Loucy (cell line): Measurements from ENCODE around the gene KLHL14.
A peak's percentile ranks its signal among the peaks of the same experiment; 100 is the strongest.

Experiments
- H2AFZ ChIP-seq: fragments of 200-600 bp; sonication (generic); 2 replicates; pipeline ENCODE4 v1.6.0; 2016; ENCODE audit warnings: antibody characterized with exemption, mild to moderate bottlenecking, low read length, moderate library complexity
- H3F3A ChIP-seq: fragments of 200-600 bp; 2 replicates; pipeline ENCODE4 v1.6.0; 2016; ENCODE audit warnings: antibody characterized with exemption, low read depth, mild to moderate bottlenecking
- H3K27me3 ChIP-seq: fragments of 200-600 bp; sonication (generic); 2 replicates; pipeline ENCODE4 v1.6.1; 2014; ENCODE audit warnings: low read length, mild to moderate bottlenecking; ENCODE audit not compliant: insufficient read depth, poor library complexity, severe bottlenecking
- H3K36me3 ChIP-seq: fragments of 200-600 bp; sonication (generic); 2 replicates; pipeline ENCODE4 v1.6.1; 2016; ENCODE audit warnings: low read length; ENCODE audit not compliant: insufficient read depth
- H3K4me1 ChIP-seq: fragments of 200-600 bp; sonication (generic); 2 replicates; pipeline ENCODE4 v1.5.1; 2014; ENCODE audit warnings: low read length, mild to moderate bottlenecking; ENCODE audit not compliant: insufficient read depth, poor library complexity, severe bottlenecking
- H3K4me2 ChIP-seq: fragments of 200-600 bp; sonication (generic); 2 replicates; pipeline ENCODE4 v1.6.0; 2014; ENCODE audit warnings: antibody characterized with exemption, low read length, low read depth, mild to moderate bottlenecking; ENCODE audit not compliant: poor library complexity, severe bottlenecking
- H3K4me3 ChIP-seq: fragments of 200-600 bp; sonication (generic); 2 replicates; pipeline ENCODE4 v1.5.1; 2014; ENCODE audit warnings: low read length, mild to moderate bottlenecking, mixed read lengths; ENCODE audit not compliant: poor library complexity, severe bottlenecking
- H3K79me2 ChIP-seq: fragments of 200-600 bp; sonication (generic); 2 replicates; pipeline ENCODE4 v1.6.1; 2014; ENCODE audit warnings: low read length; ENCODE audit not compliant: insufficient read depth
- H3K9ac ChIP-seq: fragments of 200-600 bp; sonication (generic); 2 replicates; pipeline ENCODE4 v1.6.0; 2014; ENCODE audit warnings: mild to moderate bottlenecking, low read depth, low read length, moderate library complexity; ENCODE audit not compliant: poor library complexity, severe bottlenecking
- H3K9me2 ChIP-seq: fragments of 200-600 bp; sonication (generic); replicated peaks from 2 replicates; pipeline ENCODE4 v1.6.1; 2016; ENCODE audit warnings: low read depth, low read length, mixed read lengths
- H3K9me3 ChIP-seq: fragments of 200-600 bp; sonication (generic); 2 replicates; pipeline ENCODE4 v1.6.1; 2014; ENCODE audit warnings: mild to moderate bottlenecking, antibody characterized with exemption, low read length, low read depth; ENCODE audit not compliant: insufficient read depth
- H4K20me1 ChIP-seq: fragments of 200-600 bp; sonication (generic); 2 replicates; pipeline ENCODE4 v1.6.0; 2014; ENCODE audit warnings: antibody characterized with exemption, low read length, mild to moderate bottlenecking; ENCODE audit not compliant: insufficient read depth, poor library complexity, severe bottlenecking
- EZH2phosphoT487 ChIP-seq: fragments of 200-600 bp; IDR thresholded peaks from 2 replicates; pipeline ENCODE4 v1.6.1; 2018; ENCODE audit warnings: antibody characterized with exemption, mild to moderate bottlenecking, moderate library complexity, borderline replicate concordance
- TF ChIP-seq, protein P1 (sequence below): fragments of 200-600 bp; sonication (generic); conservative IDR thresholded peaks from 2 replicates; pipeline ENCODE4 v1.5.1; 2014; ENCODE audit warnings: mild to moderate bottlenecking, antibody characterized with exemption, low read length

Gene KLHL14

GRCh38 chr18:32677578-32677977 is 95.2 kb downstream of the KLHL14 start:
- H3K9me3 ChIP-seq = no peaks in the 10 kb centered on the region
- no peaks in the 10 kb centered on the region for H3K27me3 ChIP-seq
- H2AFZ ChIP-seq = no peak overlapping the region
- no peaks in the 10 kb centered on the region for H4K20me1 ChIP-seq
- no peaks in the 10 kb centered on the region for H3K36me3 ChIP-seq
- H3K4me1 ChIP-seq = no peaks in the 10 kb centered on the region
- H3K4me2 ChIP-seq = no peak overlapping the region
- H3K79me2 ChIP-seq = no peaks in the 10 kb centered on the region
- TF ChIP-seq, protein P1, sequence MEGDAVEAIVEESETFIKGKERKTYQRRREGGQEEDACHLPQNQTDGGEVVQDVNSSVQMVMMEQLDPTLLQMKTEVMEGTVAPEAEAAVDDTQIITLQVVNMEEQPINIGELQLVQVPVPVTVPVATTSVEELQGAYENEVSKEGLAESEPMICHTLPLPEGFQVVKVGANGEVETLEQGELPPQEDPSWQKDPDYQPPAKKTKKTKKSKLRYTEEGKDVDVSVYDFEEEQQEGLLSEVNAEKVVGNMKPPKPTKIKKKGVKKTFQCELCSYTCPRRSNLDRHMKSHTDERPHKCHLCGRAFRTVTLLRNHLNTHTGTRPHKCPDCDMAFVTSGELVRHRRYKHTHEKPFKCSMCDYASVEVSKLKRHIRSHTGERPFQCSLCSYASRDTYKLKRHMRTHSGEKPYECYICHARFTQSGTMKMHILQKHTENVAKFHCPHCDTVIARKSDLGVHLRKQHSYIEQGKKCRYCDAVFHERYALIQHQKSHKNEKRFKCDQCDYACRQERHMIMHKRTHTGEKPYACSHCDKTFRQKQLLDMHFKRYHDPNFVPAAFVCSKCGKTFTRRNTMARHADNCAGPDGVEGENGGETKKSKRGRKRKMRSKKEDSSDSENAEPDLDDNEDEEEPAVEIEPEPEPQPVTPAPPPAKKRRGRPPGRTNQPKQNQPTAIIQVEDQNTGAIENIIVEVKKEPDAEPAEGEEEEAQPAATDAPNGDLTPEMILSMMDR = no peak
- TF ChIP-seq EZH2phosphoT487 = no peak
- H3F3A ChIP-seq = no peaks in the 10 kb centered on the region
- no peak overlapping the region for H3K9ac ChIP-seq
- H3K4me3 ChIP-seq = no peak overlapping the region
- H3K9me2 ChIP-seq = no peaks in the 10 kb centered on the region

DNA sequence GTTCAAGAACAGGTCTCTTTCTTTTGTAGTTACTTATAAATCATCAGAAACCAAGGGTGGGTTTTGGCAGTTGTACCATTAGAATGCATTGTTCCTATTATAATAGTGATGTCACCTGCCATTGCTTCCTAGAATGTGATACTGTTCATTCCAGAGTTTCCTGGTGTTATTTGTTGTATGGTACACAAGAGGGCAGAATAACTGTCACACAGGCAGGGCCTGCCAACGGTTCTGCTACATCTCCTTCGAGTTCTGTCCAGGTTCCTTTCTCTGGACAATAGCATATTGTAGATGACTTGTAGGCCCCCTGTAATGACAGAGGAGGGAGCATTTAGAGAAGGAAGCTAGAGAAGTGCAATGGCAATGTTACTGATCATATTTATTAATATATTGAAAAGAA is 98.3 kb downstream of the KLHL14 start:
- H3K4me3 ChIP-seq = no peak overlapping the region
- no peak overlapping the region for H2AFZ ChIP-seq
- no peaks in the 10 kb centered on the region for H3F3A ChIP-seq
- H3K79me2 ChIP-seq = no peaks in the 10 kb centered on the region
- TF ChIP-seq EZH2phosphoT487 = no peak
- TF ChIP-seq, protein P1 = peak; percentile 51
- no peaks in the 10 kb centered on the region for H3K9me2 ChIP-seq
- no peaks in the 10 kb centered on the region for H3K36me3 ChIP-seq
- no peaks in the 10 kb centered on the region for H3K9me3 ChIP-seq
- no peaks in the 10 kb centered on the region for H3K27me3 ChIP-seq
- no peaks in the 10 kb centered on the region for H4K20me1 ChIP-seq
- no peaks in the 10 kb centered on the region for H3K4me1 ChIP-seq
- no peak overlapping the region for H3K4me2 ChIP-seq
- no peak overlapping the region for H3K9ac ChIP-seq

DNA sequence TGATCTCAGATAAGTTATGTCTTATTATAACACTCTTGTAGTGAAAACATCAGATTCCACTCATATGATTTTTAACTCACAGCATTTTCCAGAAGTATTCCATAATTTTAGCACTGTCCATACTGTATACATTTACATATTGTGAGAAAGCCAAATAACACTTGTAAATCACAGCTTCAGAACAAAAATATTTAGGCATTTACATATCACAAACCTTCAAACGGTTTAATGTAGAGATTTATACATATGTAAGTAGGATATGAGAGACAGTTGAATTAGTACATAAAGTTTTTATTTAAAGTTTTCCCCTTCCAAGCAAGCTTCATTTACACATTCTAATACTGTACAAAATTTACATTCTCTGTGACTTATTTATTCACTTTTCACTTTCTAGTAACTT is 100.4 kb downstream of the KLHL14 start:
- Histone ChIP-seq H4K20me1 (no peaks in the 10 kb centered on the region), H3K9me3 (no peaks in the 10 kb centered on the region), H3K4me3 (no peak overlapping the region), H2AFZ (no peak overlapping the region), H3K27me3 (no peaks in the 10 kb centered on the region), H3K79me2 (no peaks in the 10 kb centered on the region), H3K36me3 (no peaks in the 10 kb centered on the region), H3F3A (no peaks in the 10 kb centered on the region), H3K4me1 (no peaks in the 10 kb centered on the region), H3K4me2 (no peak overlapping the region), H3K9me2 (no peaks in the 10 kb centered on the region), H3K9ac (no peak overlapping the region)
- TF ChIP-seq, protein P1 = no peak
- no peak for TF ChIP-seq EZH2phosphoT487
